H1 (cell line): ENCODE data around the gene SSRP1. TPM values are rescaled to one million over a fixed set of nuclear protein-coding genes. Genes with fewer than 3 reads are reported as not detected.

Experiments used
- CTCF ChIA-PET: fragments of 300-600 bp; sonication (Branson Sonifier 250); formaldehyde crosslinking; loops from one replicate; lab custom pipeline; 2021; ENCODE audit not compliant: partially characterized antibody; lab: Charles Lee
- POLR2A ChIA-PET: fragments of 300-600 bp; sonication (Branson Sonifier 250); formaldehyde crosslinking; loops from one replicate; lab custom pipeline; 2021; ENCODE audit warnings: inconsistent platforms; ENCODE audit not compliant: partially characterized antibody; lab: Charles Lee
- DNase-seq, 2 experiments: peaks; one replicate each; pipeline versions ENCODE4 v3.0.0 to v3.0.0-alpha.2; 2010 to 2022; ENCODE audit warnings: low spot score in 2 of 2, low read depth in 1 of 2, mixed read lengths in 1 of 2
- FAIRE-seq: peaks from 2 replicates; lab custom pipeline; 2011; peaks lifted over from hg19 to GRCh38; lab: Jason Lieb, UNC
- H2AFZ ChIP-seq: 2 replicates; pipeline ENCODE4 v1.8.1; 2012; ENCODE audit warnings: low read length, inconsistent platforms
- H2AK5ac ChIP-seq: 2 replicates; pipeline ENCODE4 v1.6.1; 2013; ENCODE audit warnings: low read depth, low read length
- H2BK120ac ChIP-seq: replicated peaks from 2 replicates; pipeline ENCODE3; 2013; ENCODE audit warnings: low read depth, low read length, inconsistent platforms
- H2BK12ac ChIP-seq: 2 replicates; pipeline ENCODE4 v1.6.1; 2013; ENCODE audit warnings: low read depth, low read length
- H2BK15ac ChIP-seq: 2 replicates; pipeline ENCODE4 v1.6.1; 2013; ENCODE audit warnings: low read length
- H2BK20ac ChIP-seq: 2 replicates; pipeline ENCODE4 v1.6.1; 2013; ENCODE audit warnings: low read length
- H2BK5ac ChIP-seq: 2 replicates; pipeline ENCODE4 v1.6.1; 2013; ENCODE audit warnings: low read depth, low read length
- H3K14ac ChIP-seq: 2 replicates; pipeline ENCODE4 v1.6.1; 2013; ENCODE audit warnings: inconsistent platforms; ENCODE audit not compliant: insufficient read length
- H3K18ac ChIP-seq: 2 replicates; pipeline ENCODE4 v1.6.1; 2013; ENCODE audit warnings: low read length; ENCODE audit errors: extremely low read depth
- H3K23ac ChIP-seq: 2 replicates; pipeline ENCODE4 v1.6.1; 2013; ENCODE audit warnings: inconsistent platforms; ENCODE audit not compliant: insufficient read length
- H3K23me2 ChIP-seq: 2 replicates; pipeline ENCODE4 v1.6.1; 2013; ENCODE audit warnings: low read depth, low read length
- H3K27ac ChIP-seq: 2 replicates; pipeline ENCODE4 v1.6.1; 2011; ENCODE audit warnings: low read depth, low read length, inconsistent platforms
- H3K27me3 ChIP-seq, 4 experiments: replicated peaks in 1 of 4; 1 replicate in 1 of 4; 2 replicates in 3 of 4; pipeline versions ENCODE4 v1.6.1 to v1.8.1; 2011 to 2013; ENCODE audit warnings: low read length in 3 of 4, mild to moderate bottlenecking in 3 of 4, inconsistent platforms in 2 of 4, mixed read lengths in 2 of 4, moderate library complexity in 1 of 4; ENCODE audit not compliant: control insufficient read depth in 3 of 4, insufficient read depth in 3 of 4; ENCODE audit errors: extremely low read depth in 1 of 4
- H3K36me3 ChIP-seq, 4 experiments: 2 replicates each; pipeline versions ENCODE4 v1.6.1 to v1.8.1; 2011 to 2013; ENCODE audit warnings: mild to moderate bottlenecking in 4 of 4, low read length in 3 of 4, moderate library complexity in 2 of 4, control low read depth in 1 of 4, inconsistent platforms in 1 of 4; ENCODE audit not compliant: insufficient read depth in 4 of 4, control insufficient read depth in 2 of 4
- H3K4ac ChIP-seq: replicated peaks from 2 replicates; pipeline ENCODE3; 2013; ENCODE audit warnings: low read length, low read depth, mixed read lengths, inconsistent platforms; ENCODE audit not compliant: insufficient read length
- H3K4me1 ChIP-seq, 4 experiments: replicated peaks in 1 of 4; 1 replicate in 1 of 4; 2 replicates in 3 of 4; pipeline versions ENCODE4 v1.6.1 to v1.8.1; 2011 to 2013; ENCODE audit warnings: low read length in 3 of 4, inconsistent platforms in 2 of 4, mixed read lengths in 1 of 4; ENCODE audit not compliant: insufficient read depth in 4 of 4, control insufficient read depth in 3 of 4
- H3K4me2 ChIP-seq, 2 experiments: 2 replicates each; pipeline versions ENCODE4 v1.6.1 to v1.8.1; 2011 to 2013; ENCODE audit warnings: low read depth in 2 of 2, low read length in 2 of 2, control low read depth in 1 of 2, inconsistent platforms in 1 of 2, mild to moderate bottlenecking in 1 of 2; ENCODE audit not compliant: insufficient read depth in 1 of 2
- H3K4me3 ChIP-seq, 4 experiments: fragments of 200-600, 300-600 bp in 1 of 4; sonication (generic), shearing (Covaris generic), sonication (Bioruptor Twin) in 1 of 4; 2 replicates each; pipeline versions ENCODE4 v1.5.1 to v1.8.1; 2011 to 2016; ENCODE audit warnings: low read length in 4 of 4, low read depth in 3 of 4, control low read depth in 2 of 4, inconsistent platforms in 2 of 4, mild to moderate bottlenecking in 2 of 4, mixed read lengths in 1 of 4, moderate library complexity in 1 of 4; ENCODE audit not compliant: insufficient read depth in 2 of 4; ENCODE audit errors: extremely low read depth in 1 of 4
- H3K56ac ChIP-seq: replicated peaks from 2 replicates; pipeline ENCODE3; 2013; ENCODE audit warnings: low read depth, mild to moderate bottlenecking, mixed read lengths, low read length, inconsistent platforms; ENCODE audit not compliant: insufficient read length
- H3K79me1 ChIP-seq: 2 replicates; pipeline ENCODE4 v1.6.1; 2013; ENCODE audit warnings: low read depth, low read length, control low read depth
- H3K79me2 ChIP-seq, 2 experiments: 2 replicates each; pipeline versions ENCODE4 v1.6.1 to v1.8.1; 2012 to 2013; ENCODE audit warnings: low read length in 2 of 2, mild to moderate bottlenecking in 2 of 2, inconsistent platforms in 1 of 2; ENCODE audit not compliant: insufficient read depth in 2 of 2, control insufficient read depth in 1 of 2
- H3K9ac ChIP-seq, 4 experiments: replicated peaks in 1 of 4; 1 replicate in 1 of 4; 2 replicates in 3 of 4; pipeline versions ENCODE4 v1.6.1 to v1.8.1; 2011 to 2013; ENCODE audit warnings: low read depth in 3 of 4, low read length in 3 of 4, control low read depth in 2 of 4, mild to moderate bottlenecking in 2 of 4, moderate library complexity in 2 of 4, inconsistent platforms in 1 of 4; ENCODE audit errors: extremely low read depth in 1 of 4
- H3K9me3 ChIP-seq, 2 experiments: 2 replicates each; pipeline versions ENCODE4 v1.6.1 to v1.8.1; 2012 to 2013; ENCODE audit warnings: mild to moderate bottlenecking in 2 of 2, moderate library complexity in 2 of 2, control low read depth in 1 of 2, inconsistent platforms in 1 of 2, low read depth in 1 of 2, low read length in 1 of 2, mixed read lengths in 1 of 2; ENCODE audit not compliant: insufficient read depth in 2 of 2
- H4K20me1 ChIP-seq, 2 experiments: replicated peaks in 1 of 2; 2 replicates each; pipeline versions ENCODE3 to v1.8.1; 2011 to 2013; ENCODE audit warnings: inconsistent platforms in 2 of 2, low read length in 2 of 2, mild to moderate bottlenecking in 1 of 2; ENCODE audit not compliant: insufficient read depth in 2 of 2, control insufficient read depth in 1 of 2
- H4K5ac ChIP-seq: 2 replicates; pipeline ENCODE4 v1.6.1; 2013; ENCODE audit warnings: low read length, low read depth, mixed read lengths, inconsistent platforms; ENCODE audit not compliant: insufficient read length
- H4K8ac ChIP-seq: 2 replicates; pipeline ENCODE4 v1.8.0; 2013; ENCODE audit warnings: mild to moderate bottlenecking, moderate library complexity, low read length, inconsistent platforms; ENCODE audit not compliant: insufficient read depth; ENCODE audit errors: extremely low read depth
- H4K91ac ChIP-seq: replicated peaks from 2 replicates; pipeline ENCODE3; 2013; ENCODE audit warnings: low read length, mixed read lengths, inconsistent platforms; ENCODE audit not compliant: insufficient read length
- SIN3A ChIP-seq, 2 experiments: IDR thresholded peaks in 1 of 2; conservative IDR thresholded peaks in 1 of 2; 2 replicates each; pipeline ENCODE4 v1.6.1; 2011 to 2012; ENCODE audit warnings: low read length in 2 of 2, improper control_type of control experiment in 1 of 2, low read depth in 1 of 2, mild to moderate bottlenecking in 1 of 2
- TAF7 ChIP-seq: optimal IDR thresholded peaks from 2 replicates; pipeline ENCODE3; 2011; ENCODE audit warnings: low read depth, mild to moderate bottlenecking, inconsistent platforms, low read length, moderate library complexity, borderline replicate concordance
- WGBS, 2 experiments: shearing (Covaris generic) in 1 of 2; methylation state at CpG; one replicate each; pipeline versions ENCODE4 v1.1.6 to v1.1.7; 2013 to 2015; ENCODE audit warnings: low lambda C conversion rate in 2 of 2, mixed read lengths in 2 of 2, inconsistent platforms in 1 of 2, low coverage in 1 of 2, missing lambda C conversion rate in 1 of 2; ENCODE audit not compliant: insufficient replicate concordance in 2 of 2, insufficient coverage in 1 of 2, insufficient read length in 1 of 2; ENCODE audit errors: extremely low coverage in 1 of 2, missing lambda C conversion rate in 1 of 2; 5-methylcytosine and 5-hydroxymethylcytosine counted together
- polyA plus RNA-seq, 7 experiments: library from polyadenylated mRNA; depleted of rRNA in 3 of 7; stranded (reverse) in 5 of 7; unstranded in 2 of 7; fragments of >200 nt in 5 of 7; fragments of 200-250 nt in 2 of 7; gene quantifications; 1 replicate in 5 of 7; 2 replicates in 1 of 7; 4 replicates in 1 of 7; pipeline versions ENCODE4 v1.2.1 to v1.2.3, GENCODE V29; 2011 to 2013; ENCODE audit warnings: missing spikeins in 2 of 7, mixed read lengths in 2 of 7
- total RNA-seq: library from RNA; stranded (reverse); fragmentation: NEBNext Ultra II Directional; extraction: Animal tissue kit (Norgen Biotek cat#: 25700); gene quantifications from 2 replicates; pipeline ENCODE4 v1.2.1, GENCODE V29; 2021

Gene SSRP1
- total and polyA plus RNA-seq, 2 of the 8 experiments (the other 6 are each of a cell fraction or from before 2014, with no cell fraction given), result 259 to 281 TPM

DNA sequence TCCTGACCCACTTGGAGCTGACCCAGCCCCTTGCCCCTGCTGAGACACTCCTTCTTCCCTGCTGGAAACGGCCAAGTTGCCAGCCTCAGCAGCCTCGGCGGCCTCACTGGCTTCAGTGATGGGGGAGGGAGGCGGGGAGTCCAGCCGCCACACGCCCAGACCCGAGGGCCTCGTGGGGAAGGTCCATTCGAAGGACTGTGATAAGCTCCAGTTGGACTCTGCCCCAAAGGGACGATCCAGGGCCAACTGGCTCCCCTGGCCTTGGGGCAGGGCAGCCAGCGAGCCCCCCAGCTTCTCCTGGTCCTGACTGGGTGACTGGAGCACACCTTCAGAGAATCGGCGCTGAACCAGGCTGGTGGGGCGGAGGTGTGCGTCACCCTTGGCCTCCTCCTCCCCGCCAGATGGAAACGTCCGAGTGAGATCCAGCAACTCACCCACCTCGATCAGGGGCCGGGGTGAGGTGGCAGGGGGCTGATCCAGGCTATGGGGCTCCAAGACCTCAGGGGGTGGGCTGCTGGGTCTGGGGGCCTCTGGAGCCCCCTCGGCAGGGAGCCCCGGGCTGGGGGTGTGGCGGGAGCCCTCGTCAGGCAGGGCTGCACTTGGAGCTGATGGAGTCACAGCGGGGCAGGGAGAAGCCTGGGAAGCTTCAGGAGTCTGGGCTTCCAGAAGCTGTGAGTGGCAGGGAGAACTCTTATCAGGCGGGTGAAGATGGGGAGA, 22.5 kb downstream of the SSRP1 start:
- H2BK5ac ChIP-seq, result peak overlapping the region; percentile 66
- no peak overlapping the region for H4K5ac ChIP-seq
- DNase-seq, result no peak
- peaks cover 15 to 36% (median 25%) of the 10 kb centered on the region in 4 experiments for H3K4me1 ChIP-seq
- H2BK120ac ChIP-seq, result no peak overlapping the region
- no peak overlapping the region for H4K8ac ChIP-seq
- no peak overlapping the region for H3K4me2 ChIP-seq
- H2BK12ac ChIP-seq, result no peak overlapping the region
- no peak overlapping the region for H3K4me3 ChIP-seq
- H4K91ac ChIP-seq, result no peak overlapping the region
- peaks cover 0 to 28% of the 10 kb centered on the region in 2 experiments; a peak in 2 of 4 replicates for H3K79me2 ChIP-seq
- H3K4ac ChIP-seq, result no peak overlapping the region
- H3K79me1 ChIP-seq, result peaks cover 14% of the 10 kb centered on the region
- FAIRE-seq, result no peak
- H4K20me1 ChIP-seq, result peaks cover 0 to 20% of the 10 kb centered on the region in 2 experiments
- no peak overlapping the region for H3K23ac ChIP-seq
- WGBS, 2 experiments, result 79% methylated on average over 15 of the region's 26 CpGs; no CpG with 5 or more reads in 1 of the 2 experiments
- peaks cover 24 to 81% (median 59%) of the 10 kb centered on the region in 4 experiments for H3K36me3 ChIP-seq
- H3K14ac ChIP-seq, result no peak overlapping the region
- H2BK15ac ChIP-seq, result 0 out of 2 replicates have a peak overlapping the region, but pooled peaks have one; percentile 53
- no peak overlapping the region; a peak in 1 of 7 replicates for H3K9ac ChIP-seq
- no peak overlapping the region for H2BK20ac ChIP-seq
- H2AK5ac ChIP-seq, result 0 out of 2 replicates have a peak overlapping the region, but pooled peaks have one; percentile 39
- H2AFZ ChIP-seq, result no peak overlapping the region
- CTCF ChIA-PET, result interaction anchor here (1.1 kb wide), 2 partner anchors 30 to 34 kb away, joined by 3 to 4 read pairs; no protein-coding TSS in a partner anchor
- H3K18ac ChIP-seq, result no peak overlapping the region
- H3K27me3 ChIP-seq, result no peaks in the 10 kb centered on the region
- POLR2A ChIA-PET, result interaction anchor here (0.7 to 45.7 kb wide), 6 partner anchors 6 to 333 kb away, joined by 4 to 1279 read pairs (median 5); partner anchors contain the start of genes P2RX3, SSRP1 and TNKS1BP1
- peaks cover 4% of the 10 kb centered on the region; the same call in 1 of the 2 replicates for H3K23me2 ChIP-seq
- no peaks in the 10 kb centered on the region for H3K9me3 ChIP-seq
- no peak overlapping the region for H3K56ac ChIP-seq
- H3K27ac ChIP-seq, result no peak overlapping the region
- TF ChIP-seq TAF7 (no peak), SIN3A (conservative IDR thresholded peaks at IDR 0.05 in 1 of 2, IDR thresholded peaks at IDR 0.05 in 1 of 2; ENCODE audit: low read depth in 1 of 2, low read length in 2 of 2) (no peak)
